HCT116 (cell line): ENCODE results near the gene FOXQ1. TPM values are rescaled to one million over a fixed set of nuclear protein-coding genes. Genes with fewer than 3 reads are reported as not detected.

Source experiments
- ATAC-seq: fragments of 200-7000 bp; cut with Tn5 transposase; 2 replicates; pipeline ENCODE4 v1.9.1; 2020; ENCODE audit warnings: mild to moderate bottlenecking, moderate library complexity
- BruUV-seq: library from RNA; stranded (reverse); fragments of 400-500 nt; replicated peaks from 2 replicates; lab custom pipeline; 2021; lab: Mats Ljungman, UMichigan
- CTCF ChIA-PET: fragments of 300-600 bp; sonication (Branson Sonifier 250); formaldehyde crosslinking; loops from one replicate; lab custom pipeline; 2021; ENCODE audit warnings: antibody characterized with exemption; lab: Charles Lee
- POLR2A ChIA-PET: fragments of 300-600, 350-600 bp; sonication (Branson Sonifier 250); formaldehyde crosslinking; loops from one replicate; lab custom pipeline; 2021; ENCODE audit warnings: antibody characterized with exemption; lab: Charles Lee
- RAD21 ChIA-PET, 2 experiments: fragments of 300-600 bp; sonication (Branson Sonifier 250); formaldehyde crosslinking; loops; one replicate each; lab custom pipeline; 2023; ENCODE audit warnings: low total read pairs in 2 of 2; ENCODE audit not compliant: uncharacterized antibody in 2 of 2, unreplicated experiment in 2 of 2, low non-redundant PET in 1 of 2; lab: Charles Lee
- DNase-seq: peaks from one replicate; pipeline ENCODE4 v3.0.0-alpha.2; 2010; ENCODE audit warnings: low read depth, low spot score
- H2AFZ ChIP-seq: fragments of 200-600 bp; shearing (Covaris generic), sonication (generic); 2 replicates; pipeline ENCODE4 v1.6.1; 2017; ENCODE audit warnings: low read depth, mixed run types, mixed read lengths, antibody characterized with exemption, low read length; ENCODE audit not compliant: poor library complexity, severe bottlenecking
- H3K27ac ChIP-seq: 2 replicates; pipeline ENCODE4 v1.5.1; 2012; ENCODE audit warnings: low read depth, low read length
- H3K27me3 ChIP-seq: fragments of 200-600 bp; sonication (generic); 2 replicates; pipeline ENCODE4 v1.6.1; 2016; ENCODE audit warnings: mixed run types, low read length, mixed read lengths; ENCODE audit not compliant: insufficient read depth
- H3K36me3 ChIP-seq, 2 experiments: fragments of 200-500 bp in 1 of 2; fragments of 200-600 bp in 1 of 2; sonication (Bioruptor generic) in 1 of 2; sonication (generic) in 1 of 2; 2 replicates each; pipeline versions ENCODE4 v1.5.1 to v1.6.1; 2014 to 2016; ENCODE audit warnings: low read length in 2 of 2, inconsistent platforms in 1 of 2, mixed read lengths in 1 of 2, mixed run types in 1 of 2; ENCODE audit not compliant: insufficient read depth in 2 of 2, control insufficient read depth in 1 of 2
- H3K4me1 ChIP-seq, 2 experiments: fragments of 200-600 bp in 1 of 2; sonication (generic) in 1 of 2; 2 replicates each; pipeline versions ENCODE4 v1.5.1 to v1.6.1; 2012 to 2017; ENCODE audit warnings: low read length in 2 of 2, inconsistent platforms in 1 of 2, mild to moderate bottlenecking in 1 of 2, mixed read lengths in 1 of 2, mixed run types in 1 of 2, moderate library complexity in 1 of 2; ENCODE audit not compliant: insufficient read depth in 2 of 2, control insufficient read depth in 1 of 2
- H3K4me2 ChIP-seq: fragments of 200-600 bp; sonication (generic); 2 replicates; pipeline ENCODE4 v1.6.1; 2017; ENCODE audit warnings: mixed run types, low read length, mixed read lengths
- H3K4me3 ChIP-seq, 2 experiments: fragments of 200-600 bp in 1 of 2; sonication (generic) in 1 of 2; replicated peaks in 1 of 2; 2 replicates each; pipeline ENCODE4 v1.5.1; 2011 to 2016; ENCODE audit warnings: low read length in 2 of 2, control low read depth in 1 of 2, low read depth in 1 of 2, mild to moderate bottlenecking in 1 of 2, mixed read lengths in 1 of 2, mixed run types in 1 of 2
- H3K79me2 ChIP-seq: fragments of 200-600 bp; sonication (generic); 2 replicates; pipeline ENCODE4 v1.6.1; 2017; ENCODE audit warnings: mild to moderate bottlenecking, mixed run types, low read length, moderate library complexity, mixed read lengths; ENCODE audit not compliant: insufficient read depth
- H3K9ac ChIP-seq: fragments of 200-600 bp; sonication (generic); 2 replicates; pipeline ENCODE4 v1.6.1; 2016; ENCODE audit warnings: low read length, mixed read lengths
- H3K9me2 ChIP-seq: fragments of 200-600 bp; sonication (generic), shearing (Covaris generic); 2 replicates; pipeline ENCODE4 v1.6.1; 2017; ENCODE audit warnings: mixed run types, mild to moderate bottlenecking, moderate library complexity; ENCODE audit not compliant: insufficient read depth
- H3K9me3 ChIP-seq, 2 experiments: fragments of 200-500 bp in 1 of 2; fragments of 200-600 bp in 1 of 2; sonication (Bioruptor generic) in 1 of 2; sonication (generic) in 1 of 2; 2 replicates each; pipeline ENCODE4 v1.6.1; 2014 to 2017; ENCODE audit warnings: low read length in 2 of 2, mixed read lengths in 2 of 2, inconsistent platforms in 1 of 2, low read depth in 1 of 2, mild to moderate bottlenecking in 1 of 2, mixed run types in 1 of 2, moderate library complexity in 1 of 2; ENCODE audit not compliant: control insufficient read depth in 1 of 2, insufficient read depth in 1 of 2
- H4K20me1 ChIP-seq: fragments of 200-600 bp; sonication (generic), shearing (Covaris generic); 2 replicates; pipeline ENCODE4 v1.6.1; 2017; ENCODE audit warnings: mixed run types, mild to moderate bottlenecking, moderate library complexity; ENCODE audit not compliant: insufficient read depth
- ATF3 ChIP-seq: IDR thresholded peaks from 2 replicates; pipeline ENCODE4 v1.6.1; 2012
- CBX3 ChIP-seq: IDR thresholded peaks from 2 replicates; pipeline ENCODE4 v1.6.1; 2012; ENCODE audit warnings: low read depth
- CEBPB ChIP-seq: IDR thresholded peaks from 2 replicates; pipeline ENCODE4 v1.6.1; 2012; ENCODE audit warnings: low read depth
- CTCF ChIP-seq, 3 experiments: fragments of 200-600 bp in 1 of 3; sonication (generic) in 1 of 3; IDR thresholded peaks in 2 of 3; conservative IDR thresholded peaks in 1 of 3; 2 replicates each; pipeline ENCODE4 v1.5.1; 2012 to 2017; ENCODE audit warnings: low read depth in 2 of 3, low read length in 2 of 3, antibody characterized with exemption in 1 of 3, borderline replicate concordance in 1 of 3, control low read depth in 1 of 3, mild to moderate bottlenecking in 1 of 3, mixed read lengths in 1 of 3, mixed run types in 1 of 3, moderate library complexity in 1 of 3; ENCODE audit not compliant: insufficient read depth in 1 of 3
- ELF1 ChIP-seq: IDR thresholded peaks from 2 replicates; pipeline ENCODE4 v1.6.1; 2012; ENCODE audit warnings: low read depth, borderline replicate concordance
- EZH2phosphoT487 ChIP-seq: fragments of 200-600 bp; IDR thresholded peaks from 2 replicates; pipeline ENCODE4 v1.6.1; 2018; ENCODE audit warnings: antibody characterized with exemption, borderline replicate concordance
- FOSL1 ChIP-seq: IDR thresholded peaks from 2 replicates; pipeline ENCODE4 v1.6.1; 2012; ENCODE audit warnings: low read depth
- JUND ChIP-seq: IDR thresholded peaks from 2 replicates; pipeline ENCODE4 v1.6.1; 2012
- MAX ChIP-seq: IDR thresholded peaks from 2 replicates; pipeline ENCODE4 v1.6.1; 2012
- POLR2AphosphoS5 ChIP-seq: IDR thresholded peaks from 2 replicates; pipeline ENCODE4 v1.6.1; 2011; ENCODE audit warnings: mild to moderate bottlenecking, low read depth, low read length, moderate library complexity
- RAD21 ChIP-seq: IDR thresholded peaks from 2 replicates; pipeline ENCODE4 v1.6.1; 2012; ENCODE audit warnings: low read depth, mild to moderate bottlenecking
- REST ChIP-seq: IDR thresholded peaks from 2 replicates; pipeline ENCODE4 v1.6.1; 2012; ENCODE audit warnings: low read depth
- SIN3A ChIP-seq: IDR thresholded peaks from 2 replicates; pipeline ENCODE4 v1.6.1; 2012; ENCODE audit warnings: low read depth
- SP1 ChIP-seq: IDR thresholded peaks from 2 replicates; pipeline ENCODE4 v1.6.1; 2012; ENCODE audit warnings: low read depth
- SRF ChIP-seq: IDR thresholded peaks from 2 replicates; pipeline ENCODE4 v1.6.1; 2012; ENCODE audit warnings: low read depth
- TCF7L2 ChIP-seq: IDR thresholded peaks from 2 replicates; pipeline ENCODE4 v1.7.0; 2011; ENCODE audit warnings: borderline replicate concordance, inconsistent platforms; ENCODE audit not compliant: insufficient read depth, insufficient read length; ENCODE audit errors: extremely low read depth
- ZBTB33 ChIP-seq: IDR thresholded peaks from 2 replicates; pipeline ENCODE4 v1.6.1; 2011; ENCODE audit warnings: mild to moderate bottlenecking, low read length, moderate library complexity; ENCODE audit not compliant: insufficient replicate concordance; ENCODE audit errors: extremely low read depth
- ZFX ChIP-seq: fragments of 450-650 bp; IDR thresholded peaks from 2 replicates; pipeline ENCODE4 v1.6.1; 2017
- intact Hi-C: fragments of 100-400 bp; cut with micrococcal nuclease; formaldehyde crosslinking; loops from 2 replicates; pipeline ENCODE4 v1.10.0; 2022
- total RNA-seq: library from RNA; stranded (reverse); gene quantifications from one replicate; pipeline ENCODE4 v1.2.1, GENCODE V29; 2021; ENCODE audit not compliant: unreplicated experiment

Gene FOXQ1
- total RNA-seq, 1 experiment from 2014 or later: 0.42 TPM

GRCh38 chr6:1287103-1287591, 24.8 kb upstream of the FOXQ1 start:
- H3K4me3 ChIP-seq: no peak overlapping the region
- no peak overlapping the region for H3K9ac ChIP-seq
- H3K36me3 ChIP-seq: no peaks in the 10 kb centered on the region
- H3K4me2 ChIP-seq: no peak overlapping the region
- RAD21 ChIA-PET: no interaction called here
- no peak overlapping the region for H2AFZ ChIP-seq
- TF ChIP-seq ZFX (no peak), TCF7L2 (no peak), RAD21 (no peak), SRF (peak; percentile 56; the same call in 1 of the 2 replicates), CEBPB (peak; percentile 83), ATF3 (no peak), JUND (peak; percentile 35; the same call in 1 of the 2 replicates), SIN3A (no peak), CTCF (IDR thresholded peaks at IDR 0.05 in 2 of 3, conservative IDR thresholded peaks at IDR 0.05 in 1 of 3; ENCODE audit: borderline replicate concordance in 1 of 3, insufficient read depth in 1 of 3, low read depth in 2 of 3, low read length in 2 of 3) (no peak), EZH2phosphoT487 (no peak), ZBTB33 (no peak), CBX3 (no peak), FOSL1 (0 out of 2 replicates have a peak, but pooled peaks have one; percentile 11), REST (no peak), POLR2AphosphoS5 (no peak), MAX (peak; percentile 48; the same call in 1 of the 2 replicates), ELF1 (peak; percentile 19; the same call in 1 of the 2 replicates), SP1 (peak; percentile 45; the same call in 1 of the 2 replicates)
- no TSS peak for BruUV-seq
- H3K9me3 ChIP-seq: no peaks in the 10 kb centered on the region
- peaks cover 0 to 5% of the 10 kb centered on the region in 2 experiments; a peak in 1 of 4 replicates for H3K4me1 ChIP-seq
- POLR2A ChIA-PET: no interaction called here
- DNase-seq: peak; percentile 19
- no peaks in the 10 kb centered on the region for H3K27me3 ChIP-seq
- no peak for ATAC-seq
- H4K20me1 ChIP-seq: no peaks in the 10 kb centered on the region
- CTCF ChIA-PET: no interaction called here
- no peaks in the 10 kb centered on the region for H3K79me2 ChIP-seq
- intact Hi-C loops: no loop called here
- no peaks in the 10 kb centered on the region for H3K9me2 ChIP-seq
- no peak overlapping the region for H3K27ac ChIP-seq
